ENCODE data around the gene ZNF844.
"Not testable (repeated sequence)": the region's sequence is repeated elsewhere in the genome, so short reads cannot be mapped to it uniquely, and the experiment has no call there.

The ZNF844 gene

DNA sequence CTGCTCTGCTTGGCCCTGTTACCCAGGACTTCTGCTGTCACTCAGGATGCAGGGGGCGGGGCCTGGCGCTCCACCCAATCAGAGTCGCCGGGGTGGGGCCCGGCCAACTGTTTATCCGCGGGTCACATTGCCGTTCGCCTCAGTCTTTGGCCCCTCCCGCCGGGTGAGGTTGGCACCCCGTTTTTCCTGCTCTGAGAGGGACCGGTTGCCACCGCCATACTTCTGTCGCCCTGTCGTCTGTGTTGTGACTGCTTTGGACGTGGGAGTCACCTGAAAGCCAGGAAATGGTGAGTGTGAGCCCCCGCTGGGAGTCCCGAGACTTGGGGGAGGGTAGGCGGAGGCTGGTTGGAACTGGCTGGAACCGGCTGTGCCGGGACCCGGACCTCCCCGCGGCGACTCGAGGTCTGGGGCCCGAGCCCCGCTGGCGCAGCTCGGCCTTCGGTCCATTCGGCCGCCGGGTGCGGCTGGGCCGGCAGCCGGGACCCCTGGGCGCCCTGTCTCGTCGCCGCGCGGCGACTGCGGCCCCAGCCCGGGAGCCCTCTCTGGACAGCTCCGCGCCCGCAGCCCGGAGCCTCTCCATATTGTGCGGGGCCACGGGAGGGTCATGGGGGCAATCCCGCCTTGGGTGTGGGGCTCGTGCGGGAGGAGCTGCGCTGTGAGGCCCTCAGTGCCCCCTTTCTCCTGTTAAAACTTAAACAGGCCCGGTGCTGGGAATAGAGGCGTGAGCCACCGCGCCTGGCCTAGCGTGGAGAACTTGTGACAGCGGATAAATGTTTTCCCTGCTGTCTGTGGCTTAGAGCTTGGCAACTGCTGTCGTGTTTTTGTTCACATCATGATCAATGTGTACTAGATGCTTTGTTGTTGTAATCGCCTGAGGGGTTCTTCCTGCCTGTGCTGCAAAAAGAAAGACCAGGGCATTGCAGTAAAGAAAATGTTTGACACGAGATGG lies at the start of gene ZNF844:
Gene ZNF844, plus strand, starts transcription at position 142 of the 949 bp plus-strand sequence. Its CDS starts 143 bp downstream, at position 285.
- peak; percentile 46 to 94 (median 92) for DNase-seq

DNA sequence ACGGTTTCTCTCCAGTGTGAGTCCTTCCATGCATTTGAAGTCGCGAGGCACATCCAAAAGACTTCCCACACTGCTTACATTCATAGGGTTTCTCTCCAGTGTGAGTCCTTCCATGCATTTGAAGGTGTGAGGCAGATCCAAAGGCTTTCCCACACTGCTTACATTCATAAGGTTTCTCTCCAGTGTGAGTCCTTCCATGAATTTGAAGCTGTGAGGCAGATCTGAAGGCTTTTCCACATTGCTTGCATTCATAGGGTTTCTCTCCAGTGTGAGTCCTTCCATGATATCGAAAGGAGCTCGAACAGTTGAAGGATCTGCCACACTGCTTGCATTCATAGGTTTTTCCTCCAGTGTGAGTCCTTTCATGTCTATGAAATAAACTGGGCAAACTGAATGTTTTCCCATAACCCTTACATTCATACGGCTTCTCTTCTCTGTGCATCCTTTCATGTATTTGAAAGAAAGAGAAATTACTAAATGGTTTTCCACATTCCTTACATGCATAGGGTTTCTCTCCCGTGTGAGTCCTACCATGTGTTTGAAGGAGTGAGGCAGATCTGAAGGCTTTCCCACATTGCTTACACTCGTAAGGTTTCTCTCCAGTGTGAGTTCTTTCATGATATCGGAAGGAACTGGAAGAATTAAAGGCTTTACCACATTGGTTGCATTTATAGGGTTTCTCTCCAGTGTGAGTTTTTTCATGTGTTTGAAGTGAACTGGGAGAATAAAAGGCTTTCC lies 49.3 kb upstream of the ZNF844 start:
- no peak for DNase-seq

DNA sequence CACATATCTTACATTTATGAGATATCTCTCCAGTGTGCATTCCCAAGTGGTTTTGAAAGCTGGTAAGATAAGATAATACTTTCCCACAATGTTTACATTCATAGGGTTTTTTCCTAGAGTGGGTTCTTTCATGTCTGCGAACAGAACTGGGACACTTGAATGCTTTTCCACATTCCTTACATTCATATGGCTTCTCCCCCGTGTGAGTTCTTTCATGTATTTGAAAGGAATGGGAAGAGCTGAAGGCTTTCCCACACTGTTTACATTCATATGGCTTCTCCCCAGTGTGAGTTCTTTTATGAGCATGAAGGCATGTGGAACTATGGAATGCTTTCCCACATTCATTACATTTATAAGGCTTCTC lies 48.8 kb upstream of the ZNF844 start:
- no peak for DNase-seq

DNA sequence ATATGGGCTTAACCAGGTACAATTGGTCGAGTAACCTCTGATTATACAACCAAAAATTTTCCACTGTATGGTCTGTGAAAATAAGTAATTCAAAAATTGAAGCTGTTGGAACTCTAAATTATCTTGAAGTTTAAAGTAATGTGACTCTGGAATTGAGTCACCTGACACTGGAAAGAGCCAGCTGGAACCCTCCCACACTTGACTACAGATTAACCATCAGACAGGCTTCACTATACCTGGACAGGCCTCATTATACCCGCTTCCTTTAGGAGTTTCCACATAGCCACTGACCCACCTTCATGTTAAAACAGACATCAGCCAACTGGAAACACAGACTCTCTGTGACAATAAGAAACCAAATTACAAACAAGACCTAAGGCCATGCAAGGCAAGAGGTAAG lies 30.3 kb upstream of the ZNF844 start:
- DNase-seq = no peak

DNA sequence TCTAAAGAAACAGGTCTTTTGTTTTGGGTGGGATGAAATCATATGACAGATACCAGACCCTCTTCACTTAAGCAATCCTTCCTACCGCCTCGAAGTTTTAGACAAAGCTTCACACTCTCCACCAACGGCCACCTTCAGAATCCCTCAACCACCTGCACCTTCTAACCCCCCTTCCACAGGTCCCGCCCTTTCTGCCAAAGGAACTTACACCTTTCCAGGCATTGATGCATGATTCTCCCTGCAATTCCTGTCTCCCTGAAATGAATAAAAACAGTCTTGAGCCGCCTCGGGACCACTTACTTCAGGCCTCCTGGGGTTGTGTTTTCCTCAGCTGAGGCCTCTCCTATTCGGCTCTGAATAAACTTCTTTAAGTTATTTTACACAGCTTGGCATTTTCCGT lies 29.9 kb upstream of the ZNF844 start:
- DNase-seq = peak in 2 of 3 experiments; percentile 9 to 33

DNA sequence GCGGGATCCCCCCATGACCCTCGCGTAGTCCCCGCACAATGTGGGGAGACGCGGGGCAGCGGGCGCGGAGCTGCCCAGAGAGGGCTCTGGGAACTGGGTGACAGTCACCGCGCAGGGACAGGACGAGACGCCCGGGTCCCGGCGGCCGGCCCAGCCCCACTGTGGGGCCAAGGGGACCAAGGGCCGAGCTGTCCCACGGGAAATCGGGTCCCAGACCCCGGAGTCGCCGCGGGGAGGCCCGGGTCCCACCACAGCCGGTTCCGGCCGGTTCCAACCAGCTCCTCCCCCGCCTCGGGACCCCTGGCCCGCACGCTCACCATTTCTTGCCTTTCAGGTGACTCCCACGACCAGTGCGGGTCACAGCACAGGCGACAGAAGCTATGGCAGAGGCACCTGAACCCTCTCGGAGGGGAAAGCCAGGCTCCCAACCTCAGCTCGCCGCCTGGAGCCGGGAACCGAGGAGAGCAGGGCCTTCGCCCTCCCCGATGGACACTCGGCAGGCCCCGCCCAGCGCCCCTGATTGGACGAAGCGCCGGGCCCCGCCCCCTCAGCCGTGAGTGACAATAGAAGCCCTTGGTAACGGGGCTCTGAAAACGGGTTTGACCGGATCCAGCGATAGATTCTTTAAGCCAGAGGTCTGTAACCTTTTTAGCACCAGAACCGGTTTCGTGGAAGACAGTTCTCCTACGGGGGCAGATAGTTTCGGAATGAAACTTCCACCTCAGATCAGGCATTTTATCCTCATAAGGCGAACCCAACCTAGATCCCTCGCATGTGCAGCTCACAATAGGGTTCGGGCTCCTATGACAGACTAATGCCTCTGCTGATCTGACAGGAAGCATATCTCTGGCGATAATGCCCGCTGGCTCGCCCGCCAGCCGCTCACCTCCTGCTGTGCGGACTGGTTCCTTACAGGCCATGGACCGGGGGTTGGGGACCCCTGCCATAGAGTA lies 29.0 kb upstream of the ZNF844 start, which contains the start of gene ZNF433:
Gene ZNF433, minus strand, starts transcription at position 460 of the 953 bp plus-strand sequence. Its CDS starts 140 bp downstream, at position 320.
- peak; percentile 69 to 98 (median 97) for DNase-seq

DNA sequence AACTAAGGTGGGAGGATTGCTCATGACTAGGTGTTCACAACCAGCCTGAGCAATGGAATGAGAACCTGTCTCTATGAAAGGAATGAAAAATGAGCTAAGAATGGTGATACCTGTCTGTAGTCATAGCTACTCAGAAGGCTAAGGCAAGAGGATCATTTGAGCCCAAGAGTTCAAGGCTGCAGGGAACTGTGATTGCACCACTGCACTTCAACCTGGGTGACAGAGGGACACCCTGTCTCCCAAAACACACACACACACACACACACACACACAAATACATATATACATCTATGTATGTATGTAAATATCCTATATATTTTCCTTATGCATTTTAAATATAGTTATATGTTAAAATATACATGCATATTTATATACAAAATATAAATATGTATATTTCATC lies 21.6 kb upstream of the ZNF844 start:
- DNase-seq = no peak

DNA sequence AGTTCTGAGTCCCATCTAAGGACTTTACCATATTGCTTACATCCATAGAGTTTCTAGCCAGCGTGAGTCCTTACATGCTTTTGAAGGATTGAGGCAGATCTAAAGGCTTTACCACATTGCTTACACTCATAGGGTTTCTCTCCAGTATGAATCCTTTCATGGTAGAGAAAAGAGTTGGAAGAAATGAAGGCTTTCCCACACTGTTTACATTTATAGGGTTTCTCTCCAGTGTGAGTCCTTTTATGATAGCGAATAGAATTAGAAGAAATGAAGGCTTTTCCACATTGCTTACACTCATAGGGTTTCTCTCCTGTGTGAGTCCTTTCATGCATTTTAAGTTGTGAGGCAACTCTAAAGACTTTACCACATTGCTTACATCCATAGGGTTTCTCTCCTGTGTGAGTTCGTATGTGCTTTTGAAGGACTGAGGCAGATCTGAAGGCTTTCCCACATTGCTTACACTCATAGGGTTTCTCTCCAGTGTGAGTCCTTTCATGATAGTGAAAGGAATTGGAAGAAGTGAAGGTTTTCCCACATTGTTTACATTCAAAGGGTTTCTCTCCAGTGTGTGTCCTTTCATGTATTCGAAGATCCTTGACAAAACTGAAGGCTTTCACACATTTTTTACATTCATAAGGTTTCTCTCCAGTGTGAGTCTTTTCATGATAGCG lies 20.6 kb upstream of the ZNF844 start:
- DNase-seq = no peak

DNA sequence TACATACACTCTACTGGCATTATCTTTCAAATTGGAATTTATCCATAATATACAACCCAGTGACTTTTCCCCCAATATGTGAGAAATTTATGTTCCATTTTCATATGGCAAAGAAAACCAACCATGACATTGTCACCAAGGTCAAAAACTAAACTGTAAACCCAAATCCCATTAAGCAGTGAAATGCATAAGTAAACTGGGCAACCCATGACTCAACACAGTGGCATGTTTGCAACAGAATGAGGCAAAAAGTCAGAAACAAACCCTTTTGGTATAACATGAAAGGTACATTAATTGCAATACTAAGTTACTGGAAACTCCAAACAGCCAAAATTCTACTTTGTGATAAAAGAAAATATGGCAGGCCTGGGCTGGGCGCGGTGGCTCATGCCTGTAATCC lies 16.7 kb upstream of the ZNF844 start:
- no peak for DNase-seq

DNA sequence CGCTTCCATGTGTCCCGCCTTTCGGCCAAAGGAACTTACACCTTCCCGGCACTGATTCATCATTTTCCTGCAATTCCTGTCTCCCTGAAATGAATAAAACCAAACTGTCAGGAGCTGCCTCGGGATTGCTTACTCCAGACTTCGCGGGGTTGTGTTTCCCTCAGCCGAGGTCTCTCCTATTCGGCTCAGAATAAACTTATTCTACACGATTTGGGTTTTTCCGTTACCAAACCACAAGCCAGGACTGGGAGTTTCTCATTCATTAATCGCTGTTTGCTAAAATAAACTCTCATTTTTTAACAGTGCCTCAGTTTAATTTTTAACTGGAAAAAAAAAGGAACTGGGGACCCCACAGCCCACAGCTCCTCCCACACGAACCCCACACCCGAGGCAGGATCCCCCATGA lies 12.4 kb upstream of the ZNF844 start:
- peak in 2 of 3 experiments; percentile 35 to 60 for DNase-seq

DNA sequence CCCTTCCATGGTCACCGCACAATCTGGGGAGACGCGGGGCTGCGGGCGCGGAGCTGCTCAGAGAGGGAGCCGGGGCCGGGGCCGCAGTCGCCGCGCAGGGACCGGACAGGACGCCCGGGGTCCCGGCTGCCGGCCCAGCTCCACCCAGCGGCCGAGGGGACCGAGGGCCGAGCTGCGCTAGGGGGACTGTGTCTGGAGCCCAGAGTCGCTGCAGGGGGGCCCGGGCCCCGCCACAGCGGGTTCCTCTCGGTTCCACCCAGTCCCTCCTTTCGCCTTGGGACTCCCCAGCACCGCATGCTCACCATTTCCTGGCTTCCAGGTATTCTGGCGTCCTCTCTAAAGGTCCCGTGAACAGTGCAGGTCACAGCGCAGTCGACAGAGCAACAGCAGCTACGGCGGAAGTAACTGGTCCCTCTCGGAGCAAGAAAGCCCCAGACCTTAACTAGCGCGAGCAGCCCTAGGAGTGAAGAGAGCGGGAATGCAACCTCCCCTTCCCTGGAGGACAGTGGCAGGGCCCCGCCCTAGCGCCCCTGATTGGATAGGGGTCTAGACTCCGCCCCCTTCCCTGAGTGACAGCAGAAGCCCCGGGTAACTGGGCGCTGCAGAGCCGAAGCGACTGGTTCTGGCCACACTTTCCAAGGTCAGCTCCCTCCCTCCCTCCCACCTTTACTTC lies 11.9 kb upstream of the ZNF844 start, which contains the start of gene ZNF878:
Gene ZNF878, minus strand, starts transcription at position 465 of the 673 bp plus-strand sequence. Its CDS starts 160 bp downstream, at position 305.
- peak; percentile 70 to 97 (median 91) for DNase-seq

DNA sequence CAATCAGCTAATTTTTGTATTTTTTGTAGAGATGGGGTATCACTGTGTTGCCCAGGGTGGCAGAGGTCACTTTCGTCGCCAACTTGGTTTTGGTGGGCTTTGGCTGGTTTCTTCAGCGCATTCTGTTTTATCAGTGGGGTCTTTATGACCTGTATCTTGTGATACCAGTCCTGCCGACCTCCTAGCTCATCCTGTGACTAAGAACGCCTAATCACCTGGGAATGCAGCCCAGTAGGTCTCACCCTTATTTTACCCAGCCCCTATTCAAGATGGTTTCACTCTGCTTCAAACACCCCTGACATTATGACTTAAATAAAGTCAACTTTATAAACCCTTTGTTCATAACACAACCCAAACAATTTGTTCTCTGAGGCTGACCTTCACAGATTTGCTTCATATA lies 8.7 kb upstream of the ZNF844 start:
- no peak for DNase-seq

DNA sequence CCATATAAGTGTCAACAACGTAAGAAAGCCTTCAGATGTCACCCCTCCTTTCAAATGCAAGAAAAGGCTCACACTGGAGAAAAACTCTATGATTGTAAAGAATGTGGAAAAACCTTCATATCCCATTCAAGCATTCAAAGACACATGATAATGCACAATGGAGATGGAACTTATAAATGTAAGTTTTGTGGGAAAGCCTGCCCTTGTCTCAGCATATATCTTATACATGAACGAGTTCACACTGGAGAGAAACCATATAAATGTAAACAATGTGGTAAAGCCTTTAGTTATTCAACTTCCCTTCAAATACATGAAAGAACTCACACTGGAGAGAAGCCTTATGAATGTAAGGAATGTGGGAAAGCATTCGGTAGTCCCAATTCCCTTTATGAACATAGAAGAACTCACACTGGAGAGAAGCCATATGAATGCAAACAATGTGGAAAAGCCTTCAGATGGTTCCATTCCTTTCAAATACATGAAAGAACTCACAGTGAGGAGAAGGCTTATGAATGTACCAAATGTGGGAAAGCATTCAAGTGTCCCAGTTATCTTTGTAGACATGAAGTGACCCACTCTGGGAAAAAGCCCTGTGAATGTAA lies 11.1 kb downstream of the ZNF844 start:
- no peak for DNase-seq

DNA sequence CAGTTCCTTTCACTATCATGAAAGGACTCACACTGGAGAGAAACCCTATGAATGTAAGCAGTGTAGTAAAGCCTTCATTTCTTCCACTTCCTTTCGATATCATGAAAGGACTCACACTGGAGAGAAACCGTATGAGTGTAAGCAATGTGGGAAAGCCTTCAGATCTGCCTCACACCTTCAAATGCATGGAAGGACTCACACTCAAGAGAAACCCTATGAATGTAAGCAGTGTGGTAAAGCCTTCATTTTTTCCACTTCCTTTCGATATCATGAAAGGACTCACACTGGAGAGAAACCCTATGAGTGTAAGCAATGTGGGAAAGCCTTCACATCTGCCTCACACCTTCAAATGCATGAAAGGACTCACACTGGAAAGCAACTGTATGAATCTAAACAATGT lies 11.8 kb downstream of the ZNF844 start:
- not testable (repeated sequence) for DNase-seq

DNA sequence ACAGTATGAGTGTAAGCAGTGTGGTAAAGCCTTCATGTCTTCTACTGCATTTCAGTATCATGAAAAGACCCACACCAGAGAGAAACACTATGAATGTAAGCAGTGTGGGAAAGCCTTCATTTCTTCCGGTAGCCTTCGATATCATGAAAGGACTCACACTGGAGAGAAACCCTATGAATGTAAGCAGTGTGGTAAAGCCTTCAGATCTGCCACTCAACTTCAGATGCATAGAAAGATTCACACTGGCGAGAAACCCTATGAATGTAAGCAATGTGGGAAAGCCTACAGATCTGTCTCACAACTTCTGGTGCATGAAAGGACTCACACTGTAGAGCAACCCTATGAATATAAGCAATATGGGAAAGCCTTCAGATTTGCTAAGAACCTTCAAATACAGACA lies 12.8 kb downstream of the ZNF844 start:
- DNase-seq = no peak

DNA sequence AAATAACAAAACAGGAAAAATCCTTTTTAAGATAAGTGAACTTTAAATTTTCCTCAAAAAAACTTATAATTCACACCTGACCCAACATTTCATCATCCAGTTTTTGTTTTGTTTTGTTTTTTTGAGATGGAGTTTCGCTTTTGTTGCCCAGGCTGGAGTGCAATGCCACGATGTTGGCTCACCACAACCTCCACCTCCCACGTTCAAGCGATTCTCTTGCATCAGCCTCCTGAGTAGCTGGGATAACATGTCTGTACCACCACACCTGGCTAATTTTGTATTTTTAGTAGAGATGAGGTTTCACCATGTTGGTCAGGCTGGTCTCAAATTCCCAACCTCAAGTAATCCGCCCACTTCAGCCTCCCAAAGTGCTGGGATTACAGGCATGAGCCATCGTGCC lies 18.8 kb downstream of the ZNF844 start:
- not testable (repeated sequence) for DNase-seq

DNA sequence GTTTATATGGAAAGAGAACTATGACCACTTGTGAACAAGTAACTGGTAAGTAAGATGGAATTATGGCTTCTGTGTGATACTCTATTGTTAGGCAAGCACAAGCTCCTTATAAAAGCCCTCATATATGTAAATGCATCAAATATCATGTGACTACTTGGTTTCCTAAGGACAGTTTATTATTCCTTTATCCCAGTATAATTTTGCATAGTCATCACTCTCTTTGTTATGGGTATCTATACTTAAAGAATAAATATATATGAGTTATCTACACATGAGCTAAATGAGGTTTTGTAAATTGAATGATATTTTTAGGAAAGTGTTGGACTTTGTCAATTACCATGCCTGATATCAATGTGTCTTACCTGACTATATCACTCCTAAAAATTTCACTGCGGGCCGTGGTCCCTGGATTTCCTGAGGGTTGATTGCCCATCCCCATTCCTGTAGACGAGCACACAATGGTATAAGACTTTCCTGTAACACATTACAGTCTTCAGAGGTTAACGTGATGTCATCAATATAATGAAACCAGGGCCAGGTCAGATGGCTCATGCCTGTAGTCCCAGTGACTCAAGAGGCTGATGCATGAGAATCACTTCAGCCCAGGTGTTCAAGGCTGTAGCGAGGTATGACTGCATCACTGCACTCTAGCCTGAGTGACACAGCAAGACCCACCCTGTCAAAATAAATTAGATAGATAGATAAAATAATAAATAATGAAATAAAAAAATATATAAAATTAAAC lies 20.7 kb downstream of the ZNF844 start:
- no peak for DNase-seq

DNA sequence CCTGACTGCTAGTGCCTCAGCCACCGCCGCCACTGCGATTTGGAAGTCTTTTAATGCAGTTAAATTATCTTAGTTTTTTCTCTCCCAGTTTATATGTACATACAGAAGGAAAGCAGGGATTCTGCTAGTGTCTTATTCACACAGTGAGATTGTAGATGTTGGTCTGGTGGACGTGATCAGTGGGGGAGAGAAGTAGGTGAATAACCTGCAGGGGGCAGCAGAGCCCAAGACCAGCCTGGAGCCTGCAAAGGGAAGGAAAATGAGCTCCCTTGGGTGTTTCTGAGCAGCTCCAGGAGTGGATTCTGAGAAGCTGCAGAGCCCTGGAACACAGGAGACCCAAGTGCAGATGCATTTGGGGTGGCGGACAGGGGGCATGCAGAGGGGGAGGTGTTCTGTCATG lies 26.3 kb downstream of the ZNF844 start:
- peak; percentile 27 to 69 (median 35) for DNase-seq

DNA sequence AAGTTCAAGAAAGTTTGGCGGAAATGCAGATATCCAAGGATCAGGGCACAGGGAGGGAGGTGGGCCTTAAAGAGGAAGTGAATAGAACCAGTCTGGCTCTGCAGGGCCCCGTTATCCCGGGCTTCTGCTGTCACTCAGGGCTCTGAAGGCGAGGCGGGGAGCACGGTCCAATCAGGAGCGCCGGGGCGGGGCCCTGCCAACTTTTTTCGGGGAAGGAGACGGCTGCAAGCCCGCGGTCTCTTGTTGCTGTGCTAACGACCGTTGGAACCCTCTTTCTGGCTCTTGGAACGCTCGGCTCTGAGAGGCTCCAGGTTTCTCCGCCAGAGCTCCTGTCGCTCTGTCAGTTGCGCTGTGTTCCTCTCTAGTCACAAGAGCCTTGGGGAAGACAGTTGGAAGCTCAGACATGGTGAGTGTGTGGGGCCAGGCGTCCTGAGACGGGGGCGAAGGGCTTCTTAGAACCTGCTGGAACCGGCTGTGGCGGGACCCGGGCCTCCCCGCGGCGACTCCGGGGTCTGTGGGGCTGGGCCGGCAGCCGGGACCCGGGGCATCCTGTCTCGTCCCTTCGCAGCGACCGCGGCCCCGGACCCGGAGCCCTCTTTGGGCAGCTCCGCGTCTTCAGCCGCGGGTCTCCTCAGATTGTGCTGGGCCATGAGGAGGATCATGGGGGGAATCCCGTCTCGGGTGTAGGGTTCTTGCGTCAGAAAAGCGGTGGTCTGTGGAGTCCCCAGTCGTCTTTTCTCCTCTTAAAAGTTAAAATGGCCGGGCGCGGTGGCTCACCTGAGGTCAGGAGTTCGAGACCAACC lies 27.7 kb downstream of the ZNF844 start:
- DNase-seq = no peak
